Neural cell (in vitro differentiated cells): ENCODE data around the gene MIXL1. TPM values are rescaled to one million over a fixed set of nuclear protein-coding genes. Genes with fewer than 3 reads are reported as not detected.

Experiments used
- H2AFZ ChIP-seq: fragments of 200-600, 300-800 bp; sonication (generic), shearing (Covaris generic); 2 replicates; pipeline ENCODE4 v1.6.0; 2014; ENCODE audit warnings: low read depth, mild to moderate bottlenecking, antibody characterized with exemption, low read length, moderate library complexity
- H3F3A ChIP-seq: fragments of 200-600 bp; shearing (Covaris generic); 2 replicates; pipeline ENCODE4 v1.6.1; 2016; ENCODE audit warnings: mild to moderate bottlenecking, moderate library complexity, mixed read lengths, antibody characterized with exemption, low read length; ENCODE audit not compliant: insufficient read depth, poor library complexity, severe bottlenecking
- H3K27ac ChIP-seq: fragments of 200-600, 300-800 bp; sonication (generic), shearing (Covaris generic); 2 replicates; pipeline ENCODE4 v1.5.1; 2014; ENCODE audit warnings: mild to moderate bottlenecking, low read length, moderate library complexity
- H3K27me3 ChIP-seq: fragments of 300-800, 200-600 bp; sonication (generic), shearing (Covaris generic); 2 replicates; pipeline ENCODE4 v1.6.0; 2014; ENCODE audit warnings: mild to moderate bottlenecking, low read depth, low read length, moderate library complexity; ENCODE audit not compliant: insufficient read depth
- H3K36me3 ChIP-seq: fragments of 300-800, 200-600 bp; sonication (generic), shearing (Covaris generic); 2 replicates; pipeline ENCODE4 v1.5.1; 2014; ENCODE audit warnings: mild to moderate bottlenecking, antibody characterized with exemption, low read length, moderate library complexity; ENCODE audit not compliant: insufficient read depth
- H3K4me2 ChIP-seq: fragments of 300-800, 200-600 bp; sonication (generic), shearing (Covaris generic); 2 replicates; pipeline ENCODE4 v1.6.0; 2014; ENCODE audit warnings: mild to moderate bottlenecking, low read length
- H3K4me3 ChIP-seq: fragments of 300-800, 200-600 bp; sonication (generic), shearing (Covaris generic); 2 replicates; pipeline ENCODE4 v1.5.1; 2014; ENCODE audit warnings: mild to moderate bottlenecking, low read length, moderate library complexity
- H3K79me2 ChIP-seq: fragments of 200-600 bp; shearing (Covaris generic); replicated peaks from 2 replicates; pipeline ENCODE4 v1.6.0; 2014; ENCODE audit warnings: mild to moderate bottlenecking, low read length, moderate library complexity; ENCODE audit not compliant: insufficient read depth
- H3K9ac ChIP-seq: fragments of 300-800, 200-600 bp; sonication (generic), shearing (Covaris generic); 2 replicates; pipeline ENCODE4 v1.6.1; 2016; ENCODE audit warnings: mild to moderate bottlenecking, low read length, mixed read lengths
- H3K9me2 ChIP-seq: fragments of 200-600 bp; shearing (Covaris generic); 2 replicates; pipeline ENCODE4 v1.6.1; 2016; ENCODE audit warnings: mild to moderate bottlenecking, low read length, mixed read lengths; ENCODE audit not compliant: insufficient read depth
- H3K9me3 ChIP-seq: fragments of 200-600, 300-800 bp; sonication (generic), shearing (Covaris generic); 2 replicates; pipeline ENCODE4 v1.6.1; 2016; ENCODE audit warnings: mild to moderate bottlenecking, mixed run types, low read length, moderate library complexity, mixed read lengths
- H4K20me1 ChIP-seq: fragments of 200-600 bp; shearing (Covaris generic); 2 replicates; pipeline ENCODE4 v1.6.1; 2016; ENCODE audit warnings: mild to moderate bottlenecking, mixed run types; ENCODE audit not compliant: insufficient read depth
- EP300 ChIP-seq: fragments of 450-650 bp; conservative IDR thresholded peaks from 2 replicates; pipeline ENCODE4 v1.6.1; 2014; ENCODE audit warnings: antibody characterized with exemption, mild to moderate bottlenecking, moderate library complexity; ENCODE audit not compliant: poor library complexity, severe bottlenecking
- EZH2 ChIP-seq: fragments of 200-600, 300-800 bp; shearing (Covaris generic), sonication (generic); IDR thresholded peaks from 2 replicates; pipeline ENCODE4 v1.6.1; 2014; ENCODE audit warnings: antibody characterized with exemption, low read length, borderline replicate concordance, mild to moderate bottlenecking; ENCODE audit not compliant: insufficient read depth, poor library complexity, severe bottlenecking
- MXI1 ChIP-seq: fragments of 450-650 bp; conservative IDR thresholded peaks from 2 replicates; pipeline ENCODE4 v1.6.1; 2014; ENCODE audit warnings: antibody characterized with exemption, mild to moderate bottlenecking; ENCODE audit not compliant: poor library complexity, severe bottlenecking
- POLR2AphosphoS5 ChIP-seq: IDR thresholded peaks from 2 replicates; pipeline ENCODE4 v1.6.1; 2012
- RAD21 ChIP-seq: fragments of 450-650 bp; conservative IDR thresholded peaks from 2 replicates; pipeline ENCODE4 v1.6.1; 2014; ENCODE audit warnings: antibody characterized with exemption, mild to moderate bottlenecking, moderate library complexity
- REST ChIP-seq: IDR thresholded peaks from 2 replicates; pipeline ENCODE4 v1.6.1; 2012; ENCODE audit warnings: borderline replicate concordance
- SMC3 ChIP-seq: fragments of 450-650 bp; conservative IDR thresholded peaks from 2 replicates; pipeline ENCODE4 v1.6.1; 2014; ENCODE audit warnings: antibody characterized with exemption, mild to moderate bottlenecking, moderate library complexity; ENCODE audit not compliant: poor library complexity
- TAF1 ChIP-seq: IDR thresholded peaks from 2 replicates; pipeline ENCODE4 v1.6.1; 2012; ENCODE audit warnings: low read depth
- polyA plus RNA-seq: library from polyadenylated mRNA; depleted of rRNA; stranded (reverse); fragments of >200 nt; gene quantifications from 2 replicates; pipeline ENCODE4 v1.2.3, GENCODE V29; 2014
- TF ChIP-seq, protein P1 (sequence below): fragments of 450-650 bp; IDR thresholded peaks from 2 replicates; pipeline ENCODE4 v1.5.1; 2014; ENCODE audit warnings: antibody characterized with exemption, mild to moderate bottlenecking, moderate library complexity; ENCODE audit not compliant: poor library complexity, severe bottlenecking

The MIXL1 gene
- polyA plus RNA-seq, 1 donor from 2014 or later: not detected

- H3K36me3 ChIP-seq: no peaks in the 10 kb centered on the region
- no peaks in the 10 kb centered on the region for H3F3A ChIP-seq
- H4K20me1 ChIP-seq: no peaks in the 10 kb centered on the region
- H2AFZ ChIP-seq: no peak overlapping the region
- H3K9ac ChIP-seq: no peak overlapping the region
- H3K27me3 ChIP-seq: no peaks in the 10 kb centered on the region
- H3K4me3 ChIP-seq: no peak overlapping the region
- H3K9me2 ChIP-seq: no peaks in the 10 kb centered on the region
- TF ChIP-seq TAF1 (no peak), RAD21 (no peak), POLR2AphosphoS5 (no peak), SMC3 (no peak), REST (no peak), EZH2 (no peak), EP300 (no peak), MXI1 (no peak)
- TF ChIP-seq, protein P1, sequence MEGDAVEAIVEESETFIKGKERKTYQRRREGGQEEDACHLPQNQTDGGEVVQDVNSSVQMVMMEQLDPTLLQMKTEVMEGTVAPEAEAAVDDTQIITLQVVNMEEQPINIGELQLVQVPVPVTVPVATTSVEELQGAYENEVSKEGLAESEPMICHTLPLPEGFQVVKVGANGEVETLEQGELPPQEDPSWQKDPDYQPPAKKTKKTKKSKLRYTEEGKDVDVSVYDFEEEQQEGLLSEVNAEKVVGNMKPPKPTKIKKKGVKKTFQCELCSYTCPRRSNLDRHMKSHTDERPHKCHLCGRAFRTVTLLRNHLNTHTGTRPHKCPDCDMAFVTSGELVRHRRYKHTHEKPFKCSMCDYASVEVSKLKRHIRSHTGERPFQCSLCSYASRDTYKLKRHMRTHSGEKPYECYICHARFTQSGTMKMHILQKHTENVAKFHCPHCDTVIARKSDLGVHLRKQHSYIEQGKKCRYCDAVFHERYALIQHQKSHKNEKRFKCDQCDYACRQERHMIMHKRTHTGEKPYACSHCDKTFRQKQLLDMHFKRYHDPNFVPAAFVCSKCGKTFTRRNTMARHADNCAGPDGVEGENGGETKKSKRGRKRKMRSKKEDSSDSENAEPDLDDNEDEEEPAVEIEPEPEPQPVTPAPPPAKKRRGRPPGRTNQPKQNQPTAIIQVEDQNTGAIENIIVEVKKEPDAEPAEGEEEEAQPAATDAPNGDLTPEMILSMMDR: no peak
- no peaks in the 10 kb centered on the region for H3K9me3 ChIP-seq
- no peak overlapping the region for H3K27ac ChIP-seq
- no peaks in the 10 kb centered on the region for H3K79me2 ChIP-seq
- H3K4me2 ChIP-seq: no peak overlapping the region
These were observed 16.4 kb upstream of the MIXL1 start for GRCh38 chr1:226207048-226207447.

- no peaks in the 10 kb centered on the region for H3K27me3 ChIP-seq
- no peak overlapping the region for H2AFZ ChIP-seq
- no peaks in the 10 kb centered on the region for H3K9me3 ChIP-seq
- H4K20me1 ChIP-seq: no peaks in the 10 kb centered on the region
- H3K36me3 ChIP-seq: no peaks in the 10 kb centered on the region
- H3K27ac ChIP-seq: no peak overlapping the region
- H3K4me2 ChIP-seq: no peak overlapping the region
- no peak for TF ChIP-seq MXI1
- no peak for TF ChIP-seq TAF1
- no peak for TF ChIP-seq SMC3
- TF ChIP-seq, protein P1: no peak
- no peak for TF ChIP-seq REST
- TF ChIP-seq POLR2AphosphoS5: no peak
- no peak for TF ChIP-seq RAD21
- TF ChIP-seq EP300: no peak
- no peak for TF ChIP-seq EZH2
- no peaks in the 10 kb centered on the region for H3F3A ChIP-seq
- no peaks in the 10 kb centered on the region for H3K79me2 ChIP-seq
- H3K9ac ChIP-seq: no peak overlapping the region
- no peaks in the 10 kb centered on the region for H3K9me2 ChIP-seq
- no peak overlapping the region for H3K4me3 ChIP-seq
These were observed 14.0 kb upstream of the MIXL1 start for GRCh38 chr1:226209307-226210059.
